Hepatocyte (in vitro differentiated cells): ENCODE results near the gene MYZAP. TPM values are rescaled to one million over a fixed set of nuclear protein-coding genes. Genes with fewer than 3 reads are reported as not detected.

Experiments
- DNase-seq: peaks from one replicate; pipeline ENCODE4 v3.0.0-alpha.2; 2016; ENCODE audit warnings: low spot score
- H2AFZ ChIP-seq: fragments of 200-600 bp; sonication (generic); 2 replicates; pipeline ENCODE4 v1.6.0; 2016; ENCODE audit warnings: antibody characterized with exemption, mild to moderate bottlenecking
- H3K27ac ChIP-seq: fragments of 200-600 bp; sonication (generic); 2 replicates; pipeline ENCODE4 v1.5.1; 2016; ENCODE audit warnings: mild to moderate bottlenecking
- H3K27me3 ChIP-seq: fragments of 200-600 bp; sonication (generic); 2 replicates; pipeline ENCODE4 v1.6.1; 2016
- H3K36me3 ChIP-seq: fragments of 200-600 bp; sonication (generic); replicated peaks from 2 replicates; pipeline ENCODE4 v1.5.1; 2016; ENCODE audit warnings: low read depth; ENCODE audit not compliant: insufficient read depth
- H3K4me1 ChIP-seq: fragments of 200-600 bp; sonication (generic); 2 replicates; pipeline ENCODE4 v1.5.1; 2016; ENCODE audit warnings: mild to moderate bottlenecking, moderate library complexity; ENCODE audit not compliant: insufficient read depth
- H3K4me2 ChIP-seq: fragments of 200-600 bp; sonication (generic); 2 replicates; pipeline ENCODE4 v1.6.0; 2016
- H3K4me3 ChIP-seq: fragments of 200-600 bp; sonication (generic); 2 replicates; pipeline ENCODE4 v1.5.1; 2016; ENCODE audit warnings: mild to moderate bottlenecking
- H3K79me2 ChIP-seq: fragments of 200-600 bp; sonication (generic); 2 replicates; pipeline ENCODE4 v1.6.0; 2017; ENCODE audit warnings: mild to moderate bottlenecking
- H3K9me2 ChIP-seq: fragments of 200-600 bp; sonication (generic); replicated peaks from 2 replicates; pipeline ENCODE4 v1.6.0; 2017; ENCODE audit warnings: mild to moderate bottlenecking; ENCODE audit not compliant: insufficient read depth
- H3K9me3 ChIP-seq: fragments of 200-600 bp; sonication (generic); 2 replicates; pipeline ENCODE4 v1.5.1; 2016; ENCODE audit warnings: low read depth, mild to moderate bottlenecking
- H4K20me1 ChIP-seq: fragments of 200-600 bp; sonication (generic); 2 replicates; pipeline ENCODE4 v1.6.0; 2016; ENCODE audit warnings: mild to moderate bottlenecking; ENCODE audit not compliant: insufficient read depth, poor library complexity, severe bottlenecking
- EZH2 ChIP-seq: fragments of 200-600 bp; sonication (generic); IDR thresholded peaks from 2 replicates; pipeline ENCODE4 v1.6.1; 2016; ENCODE audit warnings: antibody characterized with exemption, mild to moderate bottlenecking, borderline replicate concordance
- EZH2phosphoT487 ChIP-seq: fragments of 200-600 bp; sonication (generic); IDR thresholded peaks from one replicate; pipeline ENCODE4 v1.6.1; 2018; ENCODE audit warnings: antibody characterized with exemption, mild to moderate bottlenecking, low read depth, moderate library complexity; ENCODE audit not compliant: unreplicated experiment, severe bottlenecking
- WGBS: methylation state at CpG from one replicate; pipeline ENCODE4 v1.1.6; 2016; ENCODE audit warnings: low lambda C conversion rate; ENCODE audit errors: missing lambda C conversion rate; 5-methylcytosine and 5-hydroxymethylcytosine counted together
- polyA plus RNA-seq: library from polyadenylated mRNA; unstranded; fragments of >200 nt; fragmentation: Nextera tagmentation; extraction: Ambion mirVana; gene quantifications from 2 replicates; pipeline ENCODE4 v1.2.1, GENCODE V29; 2016
- total RNA-seq: library from RNA; depleted of rRNA; stranded (reverse); fragments of >200 nt; gene quantifications from 2 replicates; pipeline ENCODE4 v1.2.3, GENCODE V29; 2014
- TF ChIP-seq, protein P1 (sequence below): fragments of 200-600 bp; sonication (generic); IDR thresholded peaks from 2 replicates; pipeline ENCODE4 v1.5.1; 2016; ENCODE audit warnings: antibody characterized with exemption, mild to moderate bottlenecking; ENCODE audit not compliant: poor library complexity

Gene MYZAP
- total and polyA plus RNA-seq, 2 experiments from 2014 or later, result 12.0 to 15.5 TPM

DNA sequence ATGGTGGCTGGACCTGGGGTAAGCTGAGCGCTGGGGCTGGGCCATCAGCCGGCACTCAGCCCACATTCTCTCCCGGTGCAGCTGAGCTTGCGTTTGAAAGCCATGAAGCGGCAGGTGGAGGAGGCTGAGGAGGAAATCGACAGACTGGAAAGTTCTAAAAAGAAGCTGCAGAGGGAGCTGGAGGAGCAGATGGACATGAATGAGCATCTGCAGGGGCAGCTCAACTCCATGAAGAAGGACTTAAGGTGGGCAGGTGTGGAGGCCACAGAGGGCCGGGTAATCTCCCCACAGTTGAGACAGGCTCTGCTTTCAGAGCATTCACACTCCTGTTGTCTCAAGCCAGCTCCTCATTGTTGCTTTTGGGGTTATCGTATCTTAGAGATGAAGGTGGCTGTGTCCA, 45.7 kb upstream of the MYZAP start:
- H3K4me2 ChIP-seq, result no peak overlapping the region

DNA sequence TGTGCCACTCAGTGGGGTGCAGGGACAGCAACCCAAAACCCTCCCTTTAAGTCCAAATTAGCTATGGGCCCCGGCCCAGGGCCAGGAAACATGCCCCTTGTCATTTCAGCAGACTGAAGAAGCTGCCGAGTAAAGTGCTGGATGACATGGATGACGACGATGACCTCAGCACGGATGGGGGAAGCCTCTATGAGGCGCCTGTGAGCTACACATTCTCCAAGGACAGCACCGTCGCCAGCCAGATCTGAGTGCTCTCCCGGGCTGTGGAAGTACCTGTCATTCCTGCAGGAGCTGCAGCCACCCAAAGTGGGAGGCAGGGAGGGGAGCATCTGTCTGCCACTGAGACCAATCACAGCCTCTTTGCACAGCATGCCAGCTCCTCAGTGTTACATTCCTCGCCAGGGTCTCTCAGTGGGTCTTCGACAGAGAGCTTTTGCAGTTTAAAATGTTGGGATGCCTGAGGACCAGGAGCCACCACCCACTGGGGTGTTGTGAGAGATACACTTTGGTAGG, 44.4 kb upstream of the MYZAP start:
- H4K20me1 ChIP-seq, result no peaks in the 10 kb centered on the region
- H3K4me1 ChIP-seq, result peaks cover 36% of the 10 kb centered on the region
- H2AFZ ChIP-seq, result no peak overlapping the region
- no peak for DNase-seq
- 86% methylated on average over 11 of the region's 11 CpGs for WGBS
- TF ChIP-seq, protein P1, sequence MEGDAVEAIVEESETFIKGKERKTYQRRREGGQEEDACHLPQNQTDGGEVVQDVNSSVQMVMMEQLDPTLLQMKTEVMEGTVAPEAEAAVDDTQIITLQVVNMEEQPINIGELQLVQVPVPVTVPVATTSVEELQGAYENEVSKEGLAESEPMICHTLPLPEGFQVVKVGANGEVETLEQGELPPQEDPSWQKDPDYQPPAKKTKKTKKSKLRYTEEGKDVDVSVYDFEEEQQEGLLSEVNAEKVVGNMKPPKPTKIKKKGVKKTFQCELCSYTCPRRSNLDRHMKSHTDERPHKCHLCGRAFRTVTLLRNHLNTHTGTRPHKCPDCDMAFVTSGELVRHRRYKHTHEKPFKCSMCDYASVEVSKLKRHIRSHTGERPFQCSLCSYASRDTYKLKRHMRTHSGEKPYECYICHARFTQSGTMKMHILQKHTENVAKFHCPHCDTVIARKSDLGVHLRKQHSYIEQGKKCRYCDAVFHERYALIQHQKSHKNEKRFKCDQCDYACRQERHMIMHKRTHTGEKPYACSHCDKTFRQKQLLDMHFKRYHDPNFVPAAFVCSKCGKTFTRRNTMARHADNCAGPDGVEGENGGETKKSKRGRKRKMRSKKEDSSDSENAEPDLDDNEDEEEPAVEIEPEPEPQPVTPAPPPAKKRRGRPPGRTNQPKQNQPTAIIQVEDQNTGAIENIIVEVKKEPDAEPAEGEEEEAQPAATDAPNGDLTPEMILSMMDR, result no peak
- TF ChIP-seq EZH2phosphoT487, result no peak
- TF ChIP-seq EZH2, result no peak
- no peak overlapping the region for H3K4me2 ChIP-seq
- H3K27me3 ChIP-seq, result no peaks in the 10 kb centered on the region
- H3K4me3 ChIP-seq, result no peak overlapping the region
- H3K27ac ChIP-seq, result no peak overlapping the region
- H3K9me3 ChIP-seq, result no peaks in the 10 kb centered on the region
- H3K79me2 ChIP-seq, result no peaks in the 10 kb centered on the region
- no peaks in the 10 kb centered on the region for H3K9me2 ChIP-seq
- H3K36me3 ChIP-seq, result no peaks in the 10 kb centered on the region

More for the DNA sequence above, 45.7 kb upstream of the MYZAP start:
- H3K9me2 ChIP-seq, result no peaks in the 10 kb centered on the region
- no peak for DNase-seq
- no peaks in the 10 kb centered on the region for H4K20me1 ChIP-seq
- H2AFZ ChIP-seq, result no peak overlapping the region
- TF ChIP-seq, protein P1, result no peak
- TF ChIP-seq EZH2 (no peak), EZH2phosphoT487 (no peak)
- no peaks in the 10 kb centered on the region for H3K9me3 ChIP-seq
- no peak overlapping the region for H3K27ac ChIP-seq
- no peak overlapping the region for H3K4me3 ChIP-seq
- no peaks in the 10 kb centered on the region for H3K79me2 ChIP-seq
- peaks cover 23% of the 10 kb centered on the region for H3K4me1 ChIP-seq
- H3K36me3 ChIP-seq, result no peaks in the 10 kb centered on the region
- WGBS, result 93% methylated on average over 8 of the region's 8 CpGs
- H3K27me3 ChIP-seq, result no peaks in the 10 kb centered on the region

DNA sequence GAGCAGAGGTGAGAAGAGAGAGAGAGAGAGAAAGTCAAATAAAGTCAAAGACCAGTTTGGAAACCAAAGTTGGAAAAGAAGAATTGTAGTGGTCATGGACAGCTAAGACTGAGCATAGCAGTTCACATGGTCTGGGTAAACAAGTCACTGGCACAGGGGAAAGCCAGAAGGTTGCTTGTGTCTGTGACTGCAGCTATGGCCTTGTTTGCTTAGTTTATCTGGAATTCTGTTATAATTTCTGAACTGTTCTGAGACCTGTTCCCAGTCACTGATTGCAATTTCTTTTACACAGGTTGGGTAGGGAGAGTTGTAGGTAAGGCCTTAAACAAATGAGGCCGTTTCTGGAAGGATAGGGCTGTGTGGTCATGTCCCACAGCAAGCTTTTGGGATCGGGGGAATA, 43.4 kb upstream of the MYZAP start:
- H2AFZ ChIP-seq, result no peak overlapping the region
- H3K9me3 ChIP-seq, result no peaks in the 10 kb centered on the region
- H3K27me3 ChIP-seq, result no peaks in the 10 kb centered on the region
- TF ChIP-seq EZH2 (no peak), EZH2phosphoT487 (no peak)
- TF ChIP-seq, protein P1, result no peak
- no peak for DNase-seq
- H3K79me2 ChIP-seq, result no peaks in the 10 kb centered on the region
- H3K4me3 ChIP-seq, result no peak overlapping the region
- WGBS, result 73% methylated on average over 2 of the region's 2 CpGs
- H3K4me1 ChIP-seq, result peaks cover 44% of the 10 kb centered on the region
- H3K4me2 ChIP-seq, result no peak overlapping the region
- H3K9me2 ChIP-seq, result no peaks in the 10 kb centered on the region
- H3K36me3 ChIP-seq, result no peaks in the 10 kb centered on the region
- no peaks in the 10 kb centered on the region for H4K20me1 ChIP-seq
- H3K27ac ChIP-seq, result peak overlapping the region; percentile 91

DNA sequence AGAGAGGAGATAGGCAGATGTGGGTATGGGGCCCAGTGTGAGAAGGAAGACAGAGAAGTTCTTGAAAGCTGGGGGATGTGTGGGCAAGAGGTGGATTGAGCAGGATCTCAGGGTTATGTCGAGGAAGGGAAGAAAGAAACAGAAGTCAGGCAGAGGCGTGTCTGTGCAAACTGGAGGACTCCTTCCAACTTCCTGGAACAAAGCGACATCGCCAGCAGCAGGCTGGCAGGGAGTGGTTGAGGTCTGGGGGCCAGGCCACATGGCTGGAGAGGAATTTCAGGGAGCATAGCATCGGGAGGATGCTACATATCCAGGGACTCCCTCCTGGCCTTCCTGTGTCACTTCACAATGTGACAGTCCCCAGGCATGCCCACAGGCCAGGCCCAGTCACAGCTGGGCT, 42.9 kb upstream of the MYZAP start:
- Histone ChIP-seq H3K36me3 (no peaks in the 10 kb centered on the region), H3K4me3 (no peak overlapping the region), H3K4me1 (peaks cover 44% of the 10 kb centered on the region), H3K27ac (peak overlapping the region; percentile 91), H3K4me2 (no peak overlapping the region), H3K9me3 (no peaks in the 10 kb centered on the region), H4K20me1 (no peaks in the 10 kb centered on the region), H2AFZ (no peak overlapping the region), H3K79me2 (no peaks in the 10 kb centered on the region), H3K9me2 (no peaks in the 10 kb centered on the region), H3K27me3 (no peaks in the 10 kb centered on the region)
- TF ChIP-seq, protein P1, result no peak
- no peak for TF ChIP-seq EZH2
- no peak for TF ChIP-seq EZH2phosphoT487
- WGBS, result 79% methylated on average over 5 of the region's 5 CpGs
- no peak for DNase-seq
